ENCODE measurements around the gene FRMD7. TPM values are rescaled to one million over a fixed set of nuclear protein-coding genes. Genes with fewer than 3 reads are reported as not detected.

FRMD7 gene
- total and polyA plus RNA-seq, 9 donors, result 0.02 to 0.37 (median 0.32) TPM; not detected in 5

GRCh38 chrX:132071254-132071653 is 56.6 kb downstream of the FRMD7 start:
- no peak overlapping the region for H3K27ac ChIP-seq
- no peaks in the 10 kb centered on the region for H3K36me3 ChIP-seq
- DNase-seq, result no peak
- intact Hi-C loops (cut with DNase I), result no loop called here
- H3K4me3 ChIP-seq, result no peak overlapping the region
- TF ChIP-seq EP300 (IDR thresholded peaks at IDR 0.05), result no peak
- no peak for TF ChIP-seq CTCF (IDR thresholded peaks at IDR 0.05)
- H3K4me1 ChIP-seq (ENCODE audit: insufficient read depth), result no peaks in the 10 kb centered on the region
- H3K9me3 ChIP-seq, result no peaks in the 10 kb centered on the region
- no peaks in the 10 kb centered on the region for H3K27me3 ChIP-seq

GRCh38 chrX:132068405-132068804 is 59.4 kb downstream of the FRMD7 start:
- Histone ChIP-seq H3K4me1 (ENCODE audit: insufficient read depth) (no peaks in the 10 kb centered on the region), H3K27ac (no peak overlapping the region), H3K9me3 (no peaks in the 10 kb centered on the region), H3K27me3 (no peaks in the 10 kb centered on the region), H3K36me3 (no peaks in the 10 kb centered on the region), H3K4me3 (no peak overlapping the region)
- DNase-seq, result no peak
- intact Hi-C loops (cut with DNase I), result loop anchor here in 1 of 4 donors (5.0 kb wide), 1 partner anchor 809 kb away; no protein-coding TSS in a partner anchor
- WGBS, 3 donors, result 53 to 65% (median 59%) methylated on average over 1 of the region's 1 CpG
- no peak for TF ChIP-seq POLR2A (IDR thresholded peaks at IDR 0.05)
- no peak for TF ChIP-seq EP300 (IDR thresholded peaks at IDR 0.05)
- TF ChIP-seq CTCF (IDR thresholded peaks at IDR 0.05), result no peak

- H3K4me1 ChIP-seq (ENCODE audit: insufficient read depth), result no peaks in the 10 kb centered on the region
- TF ChIP-seq CTCF (IDR thresholded peaks at IDR 0.05), result no peak
- no peak for TF ChIP-seq POLR2A (IDR thresholded peaks at IDR 0.05)
- TF ChIP-seq EP300 (IDR thresholded peaks at IDR 0.05), result no peak
- no peaks in the 10 kb centered on the region for H3K36me3 ChIP-seq
- H3K9me3 ChIP-seq, result no peaks in the 10 kb centered on the region
- H3K27ac ChIP-seq, result no peak overlapping the region
- H3K27me3 ChIP-seq, result no peaks in the 10 kb centered on the region
- WGBS, 3 donors, result 63 to 70% (median 66%) methylated on average over 4 of the region's 4 CpGs
- no peak for DNase-seq
- H3K4me3 ChIP-seq, result no peak overlapping the region
- intact Hi-C loops (cut with DNase I), result no loop called here
Observed at GRCh38 chrX:132063862-132064261, 64.0 kb downstream of the FRMD7 start.

GRCh38 chrX:132063334-132063733 is 64.5 kb downstream of the FRMD7 start:
- Histone ChIP-seq H3K36me3 (no peaks in the 10 kb centered on the region), H3K27me3 (no peaks in the 10 kb centered on the region), H3K4me1 (ENCODE audit: insufficient read depth) (no peaks in the 10 kb centered on the region), H3K9me3 (no peaks in the 10 kb centered on the region), H3K4me3 (no peak overlapping the region), H3K27ac (no peak overlapping the region)
- DNase-seq, result no peak
- 64 to 68% (median 65%) methylated on average over 3 of the region's 3 CpGs for WGBS, 3 donors
- intact Hi-C loops (cut with DNase I), result no loop called here
- no peak for TF ChIP-seq EP300 (IDR thresholded peaks at IDR 0.05)

- no peaks in the 10 kb centered on the region for H3K27me3 ChIP-seq
- DNase-seq, result no peak
- intact Hi-C loops (cut with DNase I), result no loop called here
- H3K27ac ChIP-seq, result no peak overlapping the region
- H3K4me1 ChIP-seq (ENCODE audit: insufficient read depth), result no peaks in the 10 kb centered on the region
- no peaks in the 10 kb centered on the region for H3K9me3 ChIP-seq
- no peak for TF ChIP-seq EP300 (IDR thresholded peaks at IDR 0.05)
- no peak for TF ChIP-seq POLR2A (IDR thresholded peaks at IDR 0.05)
- no peak for TF ChIP-seq CTCF (IDR thresholded peaks at IDR 0.05)
- H3K4me3 ChIP-seq, result no peak overlapping the region
- H3K36me3 ChIP-seq, result no peaks in the 10 kb centered on the region
- 57 to 68% (median 60%) methylated on average over 2 of the region's 2 CpGs for WGBS, 3 donors
Observed at GRCh38 chrX:132059973-132060540, 67.8 kb downstream of the FRMD7 start.

Measured in ovary (tissue), 9 donors.